NB4 (cell line): Measurements from ENCODE around the gene TSPYL6.

Experiments
- DNase-seq: peaks from one replicate; pipeline ENCODE4 v3.0.0; 2010; ENCODE audit warnings: low read depth
- H3K4me3 ChIP-seq: one replicate; pipeline ENCODE4 v1.5.1; 2011; ENCODE audit warnings: mild to moderate bottlenecking, low read depth, low read length, moderate library complexity
- CTCF ChIP-seq: IDR thresholded peaks from one replicate; pipeline ENCODE4 v1.5.1; 2012; ENCODE audit warnings: low read depth, low read length
- MAX ChIP-seq: IDR thresholded peaks from 2 replicates; pipeline ENCODE4 v1.6.1; 2011; ENCODE audit warnings: low read depth, low read length
- MYC ChIP-seq: IDR thresholded peaks from 2 replicates; pipeline ENCODE4 v1.6.1; 2011; ENCODE audit warnings: low read depth, low read length
- POLR2A ChIP-seq: IDR thresholded peaks from 2 replicates; pipeline ENCODE4 v1.6.1; 2011; ENCODE audit warnings: mild to moderate bottlenecking; ENCODE audit not compliant: insufficient read length; ENCODE audit errors: extremely low read depth

Gene TSPYL6

GRCh38 chr2:54206596-54206995 is 49.4 kb downstream of the TSPYL6 start:
- H3K4me3 ChIP-seq, result no peak overlapping the region
- DNase-seq, result peak; percentile 48
- TF ChIP-seq CTCF (peak; percentile 40), MAX (no peak)

- DNase-seq, result no peak
- no peak for TF ChIP-seq MAX
- no peak for TF ChIP-seq CTCF
- no peak for TF ChIP-seq POLR2A
- no peak for TF ChIP-seq MYC
- no peak overlapping the region for H3K4me3 ChIP-seq
Observed at GRCh38 chr2:54204476-54204875, 51.6 kb downstream of the TSPYL6 start.
